Measurements from ENCODE around the gene GRK3. TPM values are rescaled to one million over a fixed set of nuclear protein-coding genes. Genes with fewer than 3 reads are reported as not detected.
A peak's percentile ranks its signal among the peaks of the same experiment; 100 is the strongest.
"Not testable (repeated sequence)": the region's sequence is repeated elsewhere in the genome, so short reads cannot be mapped to it uniquely, and the experiment has no call there.

Gene GRK3
- total and polyA plus RNA-seq, 2 donors (not counting 3 experiments of a cell fraction or from before 2014, with no cell fraction given) = 0.68 to 4.4 TPM

GRCh38 chr22:25582946-25583345 is 18.5 kb downstream of the GRK3 start:
- Histone ChIP-seq H2AFZ (ENCODE audit: low read depth, low read length) (no peak overlapping the region), H3K4me2 (ENCODE audit: insufficient read depth, low read length) (no peak overlapping the region), H3K9me3 (replicated peaks; ENCODE audit: control insufficient read depth, insufficient read depth, low read length) (no peaks in the 10 kb centered on the region), H3K4me1 (ENCODE audit: control insufficient read depth, extremely low read depth, insufficient read depth, low read length) (no peaks in the 10 kb centered on the region), H3K9me1 (replicated peaks; ENCODE audit: control insufficient read depth, extremely low read depth, insufficient read depth, low read length) (no peaks in the 10 kb centered on the region), H3K27ac (ENCODE audit: insufficient read depth, low read depth, low read length) (no peak overlapping the region), H3K79me2 (ENCODE audit: control insufficient read depth, insufficient read depth, low read length) (no peaks in the 10 kb centered on the region), H3K36me3 (ENCODE audit: control insufficient read depth in 2 of 2, extremely low read depth in 1 of 2, insufficient read depth in 2 of 2, low read length in 2 of 2) (no peaks in the 10 kb centered on the region), H3K27me3 (ENCODE audit: control insufficient read depth in 2 of 2, insufficient read depth in 2 of 2, low read length in 2 of 2) (no peaks in the 10 kb centered on the region), H4K20me1 (replicated peaks; ENCODE audit: control insufficient read depth, extremely low read depth, insufficient read depth, low read length) (no peaks in the 10 kb centered on the region), H3K4me3 (replicated peaks in 1 of 3; ENCODE audit: insufficient read depth in 1 of 3, low read depth in 1 of 3, low read length in 3 of 3) (no peak overlapping the region), H3K9ac (replicated peaks; ENCODE audit: extremely low read depth, insufficient read depth, low read length) (no peak overlapping the region)
- BruUV-seq (replicated peaks) = no TSS peak
- dilution Hi-C loops (cut with MboI; ENCODE audit: extremely low pct_ligation_motif_present, low sequenced_read_pairs) = no loop called here
- CTCF ChIA-PET = interaction anchor here (0.7 to 1.3 kb wide), 2 partner anchors 41 to 190 kb away, joined by 3 read pairs; no protein-coding TSS in a partner anchor
- POLR2A ChIA-PET = interaction anchor here (0.7 kb wide), 1 partner anchor 277 kb away, joined by 6 read pairs; no protein-coding TSS in a partner anchor
- TF ChIP-seq EZH2 (IDR thresholded peaks at IDR 0.05; ENCODE audit: borderline replicate concordance, low read depth, low read length, severe bottlenecking) = no peak
- TF ChIP-seq MYC (IDR thresholded peaks at IDR 0.05; ENCODE audit: low read depth, low read length) = no peak
- TF ChIP-seq POLR2A (IDR thresholded peaks at IDR 0.05; ENCODE audit: low read depth, low read length) = no peak
- TF ChIP-seq POLR2AphosphoS5 (IDR thresholded peaks at IDR 0.05; ENCODE audit: insufficient read depth, low read depth, low read length) = no peak
- TF ChIP-seq JUN (IDR thresholded peaks at IDR 0.05; ENCODE audit: borderline replicate concordance, insufficient read depth, insufficient read length, low read depth) = no peak
- TF ChIP-seq GATA2 (IDR thresholded peaks at IDR 0.05; ENCODE audit: insufficient read depth, insufficient read length, low read depth, low read length) = no peak
- TF ChIP-seq, protein P1, sequence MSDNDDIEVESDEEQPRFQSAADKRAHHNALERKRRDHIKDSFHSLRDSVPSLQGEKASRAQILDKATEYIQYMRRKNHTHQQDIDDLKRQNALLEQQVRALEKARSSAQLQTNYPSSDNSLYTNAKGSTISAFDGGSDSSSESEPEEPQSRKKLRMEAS (IDR thresholded peaks at IDR 0.05; ENCODE audit: insufficient read depth, insufficient read length) = no peak
- TF ChIP-seq FOS (IDR thresholded peaks at IDR 0.05; ENCODE audit: borderline replicate concordance, insufficient read depth, low read length) = no peak
- TF ChIP-seq, protein P2, sequence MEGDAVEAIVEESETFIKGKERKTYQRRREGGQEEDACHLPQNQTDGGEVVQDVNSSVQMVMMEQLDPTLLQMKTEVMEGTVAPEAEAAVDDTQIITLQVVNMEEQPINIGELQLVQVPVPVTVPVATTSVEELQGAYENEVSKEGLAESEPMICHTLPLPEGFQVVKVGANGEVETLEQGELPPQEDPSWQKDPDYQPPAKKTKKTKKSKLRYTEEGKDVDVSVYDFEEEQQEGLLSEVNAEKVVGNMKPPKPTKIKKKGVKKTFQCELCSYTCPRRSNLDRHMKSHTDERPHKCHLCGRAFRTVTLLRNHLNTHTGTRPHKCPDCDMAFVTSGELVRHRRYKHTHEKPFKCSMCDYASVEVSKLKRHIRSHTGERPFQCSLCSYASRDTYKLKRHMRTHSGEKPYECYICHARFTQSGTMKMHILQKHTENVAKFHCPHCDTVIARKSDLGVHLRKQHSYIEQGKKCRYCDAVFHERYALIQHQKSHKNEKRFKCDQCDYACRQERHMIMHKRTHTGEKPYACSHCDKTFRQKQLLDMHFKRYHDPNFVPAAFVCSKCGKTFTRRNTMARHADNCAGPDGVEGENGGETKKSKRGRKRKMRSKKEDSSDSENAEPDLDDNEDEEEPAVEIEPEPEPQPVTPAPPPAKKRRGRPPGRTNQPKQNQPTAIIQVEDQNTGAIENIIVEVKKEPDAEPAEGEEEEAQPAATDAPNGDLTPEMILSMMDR (IDR thresholded peaks at IDR 0.05; ENCODE audit: extremely low read depth in 1 of 2, insufficient read depth in 1 of 2, low read depth in 1 of 2, low read length in 2 of 2) = no peak
- FAIRE-seq (peak; percentile 40), DNase-seq (ENCODE audit: low read depth, low spot score) (peak; percentile 1)
- intact Hi-C loops (cut with micrococcal nuclease) = no loop called here

DNA sequence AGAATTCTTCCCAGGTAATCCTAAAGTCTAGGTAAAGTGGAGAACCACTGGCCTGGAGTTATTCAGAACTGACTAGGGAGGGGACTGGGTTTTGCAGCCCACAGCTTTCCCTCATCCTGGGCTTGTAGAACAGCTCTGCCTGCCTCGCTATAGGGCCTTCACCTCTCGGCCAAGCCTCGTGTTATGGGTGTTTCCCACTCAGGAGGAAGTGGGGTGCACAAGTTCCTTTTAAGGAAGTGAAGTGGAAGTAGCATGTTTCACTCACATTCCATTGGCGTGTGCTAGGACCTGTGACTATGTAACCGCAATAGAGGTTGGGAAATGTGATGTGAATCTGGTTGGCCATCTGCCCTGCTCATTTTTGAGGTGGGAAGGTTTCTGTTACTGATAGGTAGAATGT is 20.5 kb downstream of the GRK3 start:
- DNase-seq (ENCODE audit: low read depth, low spot score); intact Hi-C loops (cut with micrococcal nuclease); H3K36me3 ChIP-seq (ENCODE audit: control insufficient read depth in 2 of 2, extremely low read depth in 1 of 2, insufficient read depth in 2 of 2, low read length in 2 of 2); dilution Hi-C loops (cut with MboI; ENCODE audit: extremely low pct_ligation_motif_present, low sequenced_read_pairs); H2AFZ ChIP-seq (ENCODE audit: low read depth, low read length); H3K4me2 ChIP-seq (ENCODE audit: insufficient read depth, low read length); H3K27me3 ChIP-seq (ENCODE audit: control insufficient read depth in 2 of 2, insufficient read depth in 2 of 2, low read length in 2 of 2); H3K79me2 ChIP-seq (ENCODE audit: control insufficient read depth, insufficient read depth, low read length); CTCF ChIA-PET; H3K27ac ChIP-seq (ENCODE audit: insufficient read depth, low read depth, low read length); H3K9me1 ChIP-seq (replicated peaks; ENCODE audit: control insufficient read depth, extremely low read depth, insufficient read depth, low read length); POLR2A ChIA-PET; BruUV-seq (replicated peaks); H3K9me3 ChIP-seq (replicated peaks; ENCODE audit: control insufficient read depth, insufficient read depth, low read length); FAIRE-seq; H4K20me1 ChIP-seq (replicated peaks; ENCODE audit: control insufficient read depth, extremely low read depth, insufficient read depth, low read length); H3K4me3 ChIP-seq (replicated peaks in 1 of 3; ENCODE audit: insufficient read depth in 1 of 3, low read depth in 1 of 3, low read length in 3 of 3); H3K9ac ChIP-seq (replicated peaks; ENCODE audit: extremely low read depth, insufficient read depth, low read length); H3K4me1 ChIP-seq (ENCODE audit: control insufficient read depth, extremely low read depth, insufficient read depth, low read length): not testable (repeated sequence)

GRCh38 chr22:25589664-25590063 is 25.2 kb downstream of the GRK3 start:
- H3K9me1 ChIP-seq (replicated peaks; ENCODE audit: control insufficient read depth, extremely low read depth, insufficient read depth, low read length); POLR2A ChIA-PET; DNase-seq (ENCODE audit: low read depth, low spot score); H3K4me1 ChIP-seq (ENCODE audit: control insufficient read depth, extremely low read depth, insufficient read depth, low read length); H4K20me1 ChIP-seq (replicated peaks; ENCODE audit: control insufficient read depth, extremely low read depth, insufficient read depth, low read length); H3K4me3 ChIP-seq (replicated peaks in 1 of 3; ENCODE audit: insufficient read depth in 1 of 3, low read depth in 1 of 3, low read length in 3 of 3); H2AFZ ChIP-seq (ENCODE audit: low read depth, low read length); dilution Hi-C loops (cut with MboI; ENCODE audit: extremely low pct_ligation_motif_present, low sequenced_read_pairs); BruUV-seq (replicated peaks); H3K4me2 ChIP-seq (ENCODE audit: insufficient read depth, low read length); CTCF ChIA-PET; H3K9me3 ChIP-seq (replicated peaks; ENCODE audit: control insufficient read depth, insufficient read depth, low read length); H3K27ac ChIP-seq (ENCODE audit: insufficient read depth, low read depth, low read length); H3K9ac ChIP-seq (replicated peaks; ENCODE audit: extremely low read depth, insufficient read depth, low read length); H3K36me3 ChIP-seq (ENCODE audit: control insufficient read depth in 2 of 2, extremely low read depth in 1 of 2, insufficient read depth in 2 of 2, low read length in 2 of 2); FAIRE-seq; H3K27me3 ChIP-seq (ENCODE audit: control insufficient read depth in 2 of 2, insufficient read depth in 2 of 2, low read length in 2 of 2); H3K79me2 ChIP-seq (ENCODE audit: control insufficient read depth, insufficient read depth, low read length); intact Hi-C loops (cut with micrococcal nuclease): not testable (repeated sequence)
